Neural progenitor cell (in vitro differentiated cells): Measurements from ENCODE around the gene PCDHGB6. TPM values are rescaled to one million over a fixed set of nuclear protein-coding genes. Genes with fewer than 3 reads are reported as not detected.
A peak's percentile ranks its signal among the peaks of the same experiment; 100 is the strongest.
"Not testable (repeated sequence)": the region's sequence is repeated elsewhere in the genome, so short reads cannot be mapped to it uniquely, and the experiment has no call there.

Experiments
- DNase-seq: peaks from one replicate; pipeline ENCODE4 v3.0.0-alpha.2; 2016; ENCODE audit warnings: low spot score
- H2AFZ ChIP-seq: fragments of 200-600 bp; sonication (generic); replicated peaks from 2 replicates; pipeline ENCODE4 v1.6.1; 2016; ENCODE audit warnings: antibody characterized with exemption
- H3F3A ChIP-seq: fragments of 200-600 bp; sonication (generic); 2 replicates; pipeline ENCODE4 v1.6.1; 2016; ENCODE audit warnings: antibody characterized with exemption, low read depth
- H3K27ac ChIP-seq: fragments of 200-600 bp; sonication (generic); 2 replicates; pipeline ENCODE4 v1.5.1; 2016; ENCODE audit warnings: mild to moderate bottlenecking
- H3K27me3 ChIP-seq: fragments of 200-600 bp; sonication (generic); 2 replicates; pipeline ENCODE4 v1.6.1; 2016; ENCODE audit warnings: mild to moderate bottlenecking, moderate library complexity
- H3K36me3 ChIP-seq: fragments of 200-600 bp; sonication (generic); 2 replicates; pipeline ENCODE4 v1.5.1; 2016
- H3K4me1 ChIP-seq: fragments of 200-600 bp; sonication (generic); 2 replicates; pipeline ENCODE4 v1.6.1; 2016; ENCODE audit warnings: mixed run types
- H3K4me2 ChIP-seq: fragments of 200-600 bp; sonication (generic); 2 replicates; pipeline ENCODE4 v1.6.1; 2016
- H3K4me3 ChIP-seq: fragments of 200-600 bp; sonication (generic); 2 replicates; pipeline ENCODE4 v1.5.1; 2016
- H3K79me2 ChIP-seq: fragments of 200-600 bp; sonication (generic); 2 replicates; pipeline ENCODE4 v1.6.1; 2016; ENCODE audit warnings: low read depth
- H3K9ac ChIP-seq: fragments of 200-600 bp; sonication (generic); 2 replicates; pipeline ENCODE4 v1.6.1; 2016
- H3K9me3 ChIP-seq: fragments of 200-600 bp; sonication (generic); 2 replicates; pipeline ENCODE4 v1.5.1; 2016; ENCODE audit warnings: low read depth
- H4K20me1 ChIP-seq: fragments of 200-600 bp; sonication (generic); 2 replicates; pipeline ENCODE4 v1.6.1; 2016; ENCODE audit warnings: low read depth
- H3K27ac Mint-ChIP-seq: 3 replicates; pipeline ENCODE4 v1.8.0; 2021; ENCODE audit warnings: mixed read lengths
- H3K27me3 Mint-ChIP-seq: 2 replicates; pipeline ENCODE4 v1.8.0; 2022; ENCODE audit warnings: low read depth, mild to moderate bottlenecking, inconsistent platforms, moderate library complexity, mixed read lengths; ENCODE audit not compliant: insufficient read depth
- H3K36me3 Mint-ChIP-seq: 3 replicates; pipeline ENCODE4 v1.8.0; 2021; ENCODE audit warnings: mixed read lengths
- H3K4me1 Mint-ChIP-seq: 3 replicates; pipeline ENCODE4 v1.8.0; 2021; ENCODE audit warnings: mixed read lengths
- H3K4me3 Mint-ChIP-seq: 3 replicates; pipeline ENCODE4 v1.8.0; 2021; ENCODE audit warnings: mild to moderate bottlenecking, moderate library complexity, mixed read lengths
- H3K9me3 Mint-ChIP-seq: 3 replicates; pipeline ENCODE4 v1.8.0; 2020; ENCODE audit warnings: mixed read lengths
- EZH2 ChIP-seq: fragments of 200-600 bp; sonication (generic); IDR thresholded peaks from 2 replicates; pipeline ENCODE4 v1.6.1; 2017; ENCODE audit warnings: antibody characterized with exemption, mild to moderate bottlenecking, moderate library complexity
- EZH2phosphoT487 ChIP-seq: fragments of 200-600 bp; sonication (generic); IDR thresholded peaks from 2 replicates; pipeline ENCODE4 v1.6.1; 2017; ENCODE audit warnings: antibody characterized with exemption
- total RNA-seq: library from RNA; depleted of rRNA; stranded (reverse); fragments of >200 nt; gene quantifications from 2 replicates; pipeline ENCODE4 v1.2.3, GENCODE V29; 2015; ENCODE audit warnings: low replicate concordance
- TF ChIP-seq, protein P1 (sequence below): fragments of 200-600 bp; sonication (generic); IDR thresholded peaks from 2 replicates; pipeline ENCODE4 v1.5.1; 2017; ENCODE audit warnings: antibody characterized with exemption, mild to moderate bottlenecking

The PCDHGB6 gene
- total RNA-seq, 1 donor from 2014 or later = 13.2 TPM

GRCh38 chr5:141417494-141418172 lies 9.8 kb downstream of the PCDHGB6 start, which contains the start of gene PCDHGB7:
Gene PCDHGB7, plus strand, starts transcription at chr5:141417677. Its CDS starts 183 bp downstream, at chr5:141417860.
- not testable (repeated sequence) for H3K27ac ChIP-seq, H3K4me1 Mint-ChIP-seq, H3K27me3 ChIP-seq, H3K9ac ChIP-seq, H3K27ac Mint-ChIP-seq, H4K20me1 ChIP-seq, H3K79me2 ChIP-seq, H3K4me1 ChIP-seq
- Histone ChIP-seq H3K4me2 (peak within 1 kb of the TSS; percentile 77), H3K4me3 (peak within 1 kb of the TSS; percentile 50), H3F3A (peaks cover 43% of the 10 kb centered on the region), H3K9me3 (peaks cover 57% of the 10 kb centered on the region), H3K36me3 (peaks cover 30% of the 10 kb centered on the region), H2AFZ (peak within 1 kb of the TSS; percentile 80)
- TF ChIP-seq, protein P1, sequence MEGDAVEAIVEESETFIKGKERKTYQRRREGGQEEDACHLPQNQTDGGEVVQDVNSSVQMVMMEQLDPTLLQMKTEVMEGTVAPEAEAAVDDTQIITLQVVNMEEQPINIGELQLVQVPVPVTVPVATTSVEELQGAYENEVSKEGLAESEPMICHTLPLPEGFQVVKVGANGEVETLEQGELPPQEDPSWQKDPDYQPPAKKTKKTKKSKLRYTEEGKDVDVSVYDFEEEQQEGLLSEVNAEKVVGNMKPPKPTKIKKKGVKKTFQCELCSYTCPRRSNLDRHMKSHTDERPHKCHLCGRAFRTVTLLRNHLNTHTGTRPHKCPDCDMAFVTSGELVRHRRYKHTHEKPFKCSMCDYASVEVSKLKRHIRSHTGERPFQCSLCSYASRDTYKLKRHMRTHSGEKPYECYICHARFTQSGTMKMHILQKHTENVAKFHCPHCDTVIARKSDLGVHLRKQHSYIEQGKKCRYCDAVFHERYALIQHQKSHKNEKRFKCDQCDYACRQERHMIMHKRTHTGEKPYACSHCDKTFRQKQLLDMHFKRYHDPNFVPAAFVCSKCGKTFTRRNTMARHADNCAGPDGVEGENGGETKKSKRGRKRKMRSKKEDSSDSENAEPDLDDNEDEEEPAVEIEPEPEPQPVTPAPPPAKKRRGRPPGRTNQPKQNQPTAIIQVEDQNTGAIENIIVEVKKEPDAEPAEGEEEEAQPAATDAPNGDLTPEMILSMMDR = peak; percentile 76
- Mint-ChIP-seq H3K4me3 (peak within 1 kb of the TSS; percentile 80), H3K27me3 (peaks cover 18% of the 10 kb centered on the region), H3K9me3 (peaks cover 90% of the 10 kb centered on the region), H3K36me3 (peaks cover 79% of the 10 kb centered on the region)
- peak; percentile 92 for DNase-seq

GRCh38 chr5:141419074-141419880 lies 11.5 kb downstream of the PCDHGB6 start:
- Histone ChIP-seq H3K4me3 (no peak overlapping the region), H3K4me2 (no peak overlapping the region), H3K27me3 (no peaks in the 10 kb centered on the region), H2AFZ (no peak overlapping the region), H3K27ac (no peak overlapping the region), H3K36me3 (peaks cover 35% of the 10 kb centered on the region), H3K9me3 (peaks cover 64% of the 10 kb centered on the region), H3K9ac (no peak overlapping the region), H3K4me1 (no peaks in the 10 kb centered on the region), H3F3A (peaks cover 44% of the 10 kb centered on the region), H3K79me2 (peaks cover 11% of the 10 kb centered on the region), H4K20me1 (no peaks in the 10 kb centered on the region)
- peaks cover 85% of the 10 kb centered on the region for H3K9me3 Mint-ChIP-seq
- H3K36me3 Mint-ChIP-seq = peaks cover 74% of the 10 kb centered on the region
- no peak overlapping the region for H3K27ac Mint-ChIP-seq
- peaks cover 19% of the 10 kb centered on the region for H3K27me3 Mint-ChIP-seq
- TF ChIP-seq, protein P1 = no peak
- no peak for TF ChIP-seq EZH2phosphoT487
- TF ChIP-seq EZH2 = no peak
- no peak for DNase-seq
- H3K4me1 Mint-ChIP-seq = peaks cover 4% of the 10 kb centered on the region
- H3K4me3 Mint-ChIP-seq = no peak overlapping the region

- H3K4me3 ChIP-seq = peak within 1 kb of the TSS; percentile 38
- H3K9me3 ChIP-seq = peaks cover 77% of the 10 kb centered on the region
- H4K20me1 ChIP-seq = no peaks in the 10 kb centered on the region
- Mint-ChIP-seq H3K36me3 (peaks cover 78% of the 10 kb centered on the region), H3K27me3 (peaks cover 17% of the 10 kb centered on the region), H3K4me1 (peaks cover 4% of the 10 kb centered on the region), H3K9me3 (peaks cover 87% of the 10 kb centered on the region), H3K27ac (no peak within 1 kb of the TSS), H3K4me3 (no peak within 1 kb of the TSS)
- H3F3A ChIP-seq = peaks cover 44% of the 10 kb centered on the region
- H2AFZ ChIP-seq = no peak within 1 kb of the TSS
- H3K4me1 ChIP-seq = no peaks in the 10 kb centered on the region
- no peak within 1 kb of the TSS for H3K27ac ChIP-seq
- H3K36me3 ChIP-seq = peaks cover 52% of the 10 kb centered on the region
- no peak within 1 kb of the TSS for H3K9ac ChIP-seq
- H3K79me2 ChIP-seq = peaks cover 16% of the 10 kb centered on the region
- DNase-seq = peak; percentile 57
- peak within 1 kb of the TSS; percentile 36 for H3K4me2 ChIP-seq
- TF ChIP-seq EZH2phosphoT487 (no peak), EZH2 (no peak)
- TF ChIP-seq, protein P1 = peak; percentile 45
- H3K27me3 ChIP-seq = no peaks in the 10 kb centered on the region
Observed at GRCh38 chr5:141420855-141421488, 13.2 kb downstream of the PCDHGB6 start, which contains the start of gene PCDHGA11. Gene PCDHGA11, plus strand, starts transcription at chr5:141421051. Its CDS starts 177 bp downstream, at chr5:141421228.
